K562 (cell line): ENCODE measurements around the gene ASS1. TPM values are rescaled to one million over a fixed set of nuclear protein-coding genes. Genes with fewer than 3 reads are reported as not detected.

Experiments
- ATAC-seq: fragments of 200-7000 bp; cut with Tn5 transposase; 3 replicates; pipeline ENCODE4 v1.9.1; 2020; ENCODE audit warnings: moderate library complexity
- BruUV-seq: library from RNA; stranded (reverse); fragments of 400-500 nt; replicated peaks from 2 replicates; lab custom pipeline; 2021; lab: Mats Ljungman, UMichigan
- CTCF ChIA-PET: fragments of 300-600 bp; formaldehyde crosslinking; extraction: SDS; loops from one replicate; lab custom pipeline; 2021; ENCODE audit warnings: low intra/inter-chr PET ratio; lab: Yijun Ruan, JAX
- POLR2A ChIA-PET: fragments of 300-600, 350-650 bp; sonication (Branson Sonifier 250); formaldehyde crosslinking; extraction: SDS; loops from one replicate; lab custom pipeline; 2021; ENCODE audit warnings: antibody characterized with exemption, inconsistent platforms; lab: Yijun Ruan, JAX
- DNase-seq, 4 experiments: peaks; one replicate each; pipeline versions ENCODE4 v3.0.0 to v3.0.0-alpha.2; 2011 to 2018; ENCODE audit warnings: low spot score in 3 of 4, mixed read lengths in 3 of 4; ENCODE audit errors: extremely low read depth in 1 of 4
- FAIRE-seq: peaks from 2 replicates; lab custom pipeline; 2011; peaks lifted over from hg19 to GRCh38; lab: Jason Lieb, UNC
- H2AFZ ChIP-seq: 2 replicates; pipeline ENCODE4 v1.6.0; 2011; ENCODE audit warnings: low read depth, low read length, control low read depth, inconsistent platforms
- H3K27ac ChIP-seq: fragments of 200-600 bp; 3 replicates; pipeline ENCODE4 v1.8.0; 2011; ENCODE audit warnings: low read depth, mild to moderate bottlenecking, control low read depth, inconsistent platforms, low read length, moderate library complexity, mixed read lengths; ENCODE audit errors: extremely low read depth
- H3K27me3 ChIP-seq, 2 experiments: fragments of 300-600 bp in 1 of 2; 2 replicates in 1 of 2; 3 replicates in 1 of 2; pipeline versions ENCODE4 v1.6.0 to v1.8.0; 2011; ENCODE audit warnings: inconsistent platforms in 2 of 2, low read length in 2 of 2, mild to moderate bottlenecking in 1 of 2, mixed read lengths in 1 of 2, moderate library complexity in 1 of 2; ENCODE audit not compliant: control insufficient read depth in 2 of 2, insufficient read depth in 2 of 2
- H3K36me3 ChIP-seq: fragments of 300-600 bp; 3 replicates; pipeline ENCODE4 v1.8.0; 2011; ENCODE audit warnings: mild to moderate bottlenecking, low read length, inconsistent platforms; ENCODE audit not compliant: control insufficient read depth, insufficient read depth
- H3K4me1 ChIP-seq, 2 experiments: fragments of 200-600 bp in 1 of 2; replicated peaks in 1 of 2; 2 replicates in 1 of 2; 3 replicates in 1 of 2; pipeline versions ENCODE4 v1.5.1 to v1.8.0; 2011; ENCODE audit warnings: inconsistent platforms in 2 of 2, low read length in 2 of 2, mild to moderate bottlenecking in 1 of 2, mixed read lengths in 1 of 2, moderate library complexity in 1 of 2; ENCODE audit not compliant: control insufficient read depth in 2 of 2, insufficient read depth in 2 of 2
- H3K4me2 ChIP-seq: 2 replicates; pipeline ENCODE4 v1.6.1; 2011; ENCODE audit warnings: low read length, control low read depth, inconsistent platforms, mixed read lengths; ENCODE audit not compliant: insufficient read depth
- H3K4me3 ChIP-seq: fragments of 200-600 bp; sonication (generic), shearing (Covaris generic); 2 replicates; pipeline ENCODE4 v1.5.1; 2016; ENCODE audit warnings: control low read depth, inconsistent platforms
- H3K79me2 ChIP-seq: fragments of 200-600 bp; 3 replicates; pipeline ENCODE4 v1.8.0; 2011; ENCODE audit warnings: low read length, inconsistent platforms; ENCODE audit not compliant: control insufficient read depth, insufficient read depth
- H3K9ac ChIP-seq, 2 experiments: 2 replicates each; pipeline versions ENCODE4 v1.6.0 to v1.6.1; 2011; ENCODE audit warnings: low read depth in 2 of 2, low read length in 2 of 2, control low read depth in 1 of 2, inconsistent platforms in 1 of 2, mild to moderate bottlenecking in 1 of 2, mixed read lengths in 1 of 2; ENCODE audit not compliant: insufficient read depth in 1 of 2
- H3K9me1 ChIP-seq: one replicate; pipeline ENCODE4 v1.6.0; 2011; ENCODE audit warnings: inconsistent platforms, mild to moderate bottlenecking, low read length, moderate library complexity; ENCODE audit not compliant: control insufficient read depth, insufficient read depth
- H3K9me3 ChIP-seq: replicated peaks from 2 replicates; pipeline ENCODE4 v1.5.1; 2011; ENCODE audit warnings: low read depth, low read length, inconsistent platforms; ENCODE audit not compliant: control insufficient read depth, insufficient read depth
- H4K20me1 ChIP-seq: replicated peaks from 2 replicates; pipeline ENCODE4 v1.6.1; 2011; ENCODE audit warnings: low read length, inconsistent platforms, mixed read lengths; ENCODE audit not compliant: control insufficient read depth, insufficient read depth
- HDAC6 ChIP-seq: IDR thresholded peaks from 2 replicates; pipeline ENCODE4 v1.6.1; 2012; ENCODE audit warnings: low read depth, mild to moderate bottlenecking, control low read depth, inconsistent platforms, low read length, moderate library complexity
- HNRNPK ChIP-seq: fragments of 200-400 bp; formaldehyde crosslinking; IDR thresholded peaks from one replicate; pipeline ENCODE4 v1.6.1; 2018; ENCODE audit warnings: mild to moderate bottlenecking, low read depth, low read length; ENCODE audit not compliant: poor library complexity, severe bottlenecking
- KDM5B ChIP-seq: fragments of 200-600 bp; sonication (generic); IDR thresholded peaks from 2 replicates; pipeline ENCODE4 v1.6.1; 2012; ENCODE audit warnings: low read depth, mild to moderate bottlenecking, moderate library complexity, low read length, control low read depth, inconsistent platforms; ENCODE audit not compliant: insufficient replicate concordance
- KLF10 ChIP-seq: fragments of 250-450 bp; sonication (Bioruptor Pico); IDR thresholded peaks from 2 replicates; pipeline ENCODE4 v1.6.1; 2021; ENCODE audit warnings: matching md5 sums
- MAFK ChIP-seq: IDR thresholded peaks from 2 replicates; pipeline ENCODE4 v1.6.1; 2011; ENCODE audit warnings: low read length, improper control_type of control experiment
- NUFIP1 ChIP-seq: fragments of 450-650 bp; IDR thresholded peaks from 2 replicates; pipeline ENCODE4 v1.6.1; 2018; ENCODE audit not compliant: partially characterized antibody
- RBM22 ChIP-seq: fragments of 200-400 bp; formaldehyde crosslinking; IDR thresholded peaks from 2 replicates; pipeline ENCODE4 v1.6.1; 2018; ENCODE audit warnings: low read length, low read depth; ENCODE audit not compliant: poor library complexity, severe bottlenecking
- SREBF2 ChIP-seq: sonication (generic); formaldehyde crosslinking; IDR thresholded peaks from 2 replicates; pipeline ENCODE4 v1.4.0; 2020; ENCODE audit warnings: mild to moderate bottlenecking, missing genetic modification reagents
- SRF ChIP-seq, 2 experiments: fragments of 250-450, 450-650 bp in 1 of 2; sonication (Bioruptor Pico) in 1 of 2; sonication (generic) in 1 of 2; formaldehyde crosslinking; IDR thresholded peaks; 2 replicates each; pipeline versions ENCODE4 v1.5.0 to v1.5.1; 2020 to 2022; ENCODE audit warnings: mild to moderate bottlenecking in 1 of 2, missing genetic modification reagents in 1 of 2
- ZBTB8A ChIP-seq: fragments of 450-650 bp; IDR thresholded peaks from 2 replicates; pipeline ENCODE4 v1.6.1; 2018; ENCODE audit warnings: mild to moderate bottlenecking, moderate library complexity; ENCODE audit not compliant: partially characterized antibody
- whole genome bisulfite sequencing: fragments of 100-300 bp; shearing (Covaris generic); methylation state at CpG from one replicate; pipeline ENCODE4 v1.1.6; 2016; ENCODE audit warnings: low coverage, mixed read lengths; ENCODE audit not compliant: insufficient coverage; ENCODE audit errors: missing lambda C conversion rate; 5-methylcytosine and 5-hydroxymethylcytosine counted together
- in situ Hi-C: fragments of 300-500 bp; cut with MboI; formaldehyde crosslinking; loops from 4 replicates; pipeline ENCODE4 v1.15.0; 2018; ENCODE audit warnings: inconsistent platforms, mixed read lengths
- intact Hi-C: fragments of 100-400 bp; cut with micrococcal nuclease; formaldehyde crosslinking; loops from 2 replicates; pipeline ENCODE4 v1.14.2; 2022
- polyA plus RNA-seq, 8 experiments: library from polyadenylated mRNA; depleted of rRNA in 4 of 8; stranded (reverse) in 5 of 8; unstranded in 3 of 8; fragments of >200 nt; fragmentation: Nextera tagmentation in 2 of 8; fragmentation: Illumina TruSeq in 1 of 8; extraction: Ambion mirVana in 2 of 8; extraction: Trizol in 1 of 8; gene quantifications; 2 replicates each; pipeline versions ENCODE4 v1.2.1 to v1.2.3, GENCODE V29; 2011 to 2014; ENCODE audit warnings: inconsistent platforms in 1 of 8, missing spikeins in 1 of 8
- total RNA-seq, 7 experiments: library from RNA; depleted of rRNA in 6 of 7; stranded (reverse); fragments of >200 nt in 6 of 7; fragmentation: Illumina TruSeq in 2 of 7; extraction: Trizol in 2 of 7; gene quantifications; 2 replicates each; pipeline versions ENCODE4 v1.2.1 to v1.2.3, GENCODE V29; 2011 to 2021; ENCODE audit warnings: low replicate concordance in 1 of 7
- TF ChIP-seq, protein P1 (sequence below): IDR thresholded peaks from 2 replicates; pipeline ENCODE4 v1.6.1; 2012; ENCODE audit warnings: low read depth, low read length, improper control_type of control experiment, borderline replicate concordance
- TF ChIP-seq, protein P2 (sequence below): IDR thresholded peaks from 2 replicates; pipeline ENCODE4 v1.6.1; 2011; ENCODE audit not compliant: insufficient read length; ENCODE audit errors: extremely low read depth
- TF ChIP-seq, protein P3 (sequence below): fragments of 450-650 bp; formaldehyde crosslinking; IDR thresholded peaks from 2 replicates; pipeline ENCODE4 v1.4.0; 2020; ENCODE audit warnings: mild to moderate bottlenecking, moderate library complexity
- TF ChIP-seq, protein P4 (sequence below): fragments of 250-450 bp; sonication (Bioruptor Pico); IDR thresholded peaks from 2 replicates; pipeline ENCODE4 v1.9.0; 2021; ENCODE audit warnings: mild to moderate bottlenecking, inconsistent platforms

ASS1 gene
- total and polyA plus RNA-seq, 9 of the 15 experiments (the other 6 are each of a cell fraction or from before 2014, with no cell fraction given) = 1.5 to 5.7 (median 3.7) TPM

DNA sequence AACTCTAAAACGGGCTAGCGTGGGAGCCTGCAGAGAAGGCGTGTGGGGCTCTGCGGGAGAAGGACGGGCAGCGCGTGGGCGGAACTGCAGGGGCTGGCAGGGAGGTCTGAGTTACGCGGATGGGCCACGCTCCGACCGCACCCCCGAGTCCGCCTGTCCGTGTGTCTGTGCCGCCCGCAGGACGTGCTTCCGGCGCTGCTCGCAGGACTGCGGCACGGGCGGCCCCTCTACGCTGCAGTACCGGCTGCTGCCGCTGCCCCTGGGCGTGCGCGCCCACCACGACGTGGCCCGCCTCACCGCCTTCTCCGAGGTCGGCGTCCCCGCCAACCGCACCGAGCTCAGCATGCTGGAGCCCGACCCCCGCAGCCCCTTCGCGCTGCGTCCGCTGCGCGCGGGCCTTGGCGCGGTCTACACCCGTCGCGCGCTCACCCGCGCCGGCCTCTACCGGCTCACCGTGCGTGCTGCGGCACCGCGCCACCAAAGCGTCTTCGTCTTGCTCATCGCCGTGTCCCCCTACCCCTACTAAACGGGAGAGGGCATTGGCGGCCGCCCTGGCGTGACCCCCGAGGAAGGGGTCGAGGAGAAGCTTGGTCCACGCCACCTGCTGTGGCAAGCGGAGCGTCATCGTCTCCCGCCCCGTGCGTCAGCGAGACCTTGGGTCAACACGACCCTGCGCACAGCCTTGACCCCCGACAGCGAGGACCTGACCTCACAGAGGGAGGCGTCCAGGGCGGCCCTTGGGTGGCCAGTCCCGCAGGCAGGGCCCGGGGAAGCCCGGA lies 11.4 kb upstream of the ASS1 start:
- peak; percentile 36; the same call in 2 of the 3 replicates for ATAC-seq
- Histone ChIP-seq H3K4me1 (peaks cover 0 to 30% of the 10 kb centered on the region in 2 experiments; a peak in 2 of 5 replicates), H3K27ac (no peak overlapping the region), H2AFZ (no peak overlapping the region), H3K4me3 (no peak overlapping the region), H4K20me1 (0 out of 2 replicates have a peak, but pooled peaks cover 2% of the 10 kb centered on the region), H3K36me3 (no peaks in the 10 kb centered on the region), H3K4me2 (no peak overlapping the region), H3K9me1 (no peaks in the 10 kb centered on the region), H3K27me3 (peaks cover 8 to 62% of the 10 kb centered on the region in 2 experiments; a peak in 4 of 5 replicates), H3K9ac (no peak overlapping the region), H3K79me2 (no peaks in the 10 kb centered on the region), H3K9me3 (peaks cover 3% of the 10 kb centered on the region; the same call in 1 of the 2 replicates)
- in situ Hi-C loops = no loop called here
- CTCF ChIA-PET = no interaction called here
- WGBS = 42% methylated on average over 48 of the region's 92 CpGs
- FAIRE-seq = no peak
- POLR2A ChIA-PET = no interaction called here
- intact Hi-C loops = no loop called here
- BruUV-seq = no TSS peak
- no peak for DNase-seq
- no peak for TF ChIP-seq HNRNPK
- no peak for TF ChIP-seq KLF10 (CRISPR knock-in tag)
- no peak for TF ChIP-seq KDM5B
- TF ChIP-seq MAFK = no peak
- TF ChIP-seq, protein P1, sequence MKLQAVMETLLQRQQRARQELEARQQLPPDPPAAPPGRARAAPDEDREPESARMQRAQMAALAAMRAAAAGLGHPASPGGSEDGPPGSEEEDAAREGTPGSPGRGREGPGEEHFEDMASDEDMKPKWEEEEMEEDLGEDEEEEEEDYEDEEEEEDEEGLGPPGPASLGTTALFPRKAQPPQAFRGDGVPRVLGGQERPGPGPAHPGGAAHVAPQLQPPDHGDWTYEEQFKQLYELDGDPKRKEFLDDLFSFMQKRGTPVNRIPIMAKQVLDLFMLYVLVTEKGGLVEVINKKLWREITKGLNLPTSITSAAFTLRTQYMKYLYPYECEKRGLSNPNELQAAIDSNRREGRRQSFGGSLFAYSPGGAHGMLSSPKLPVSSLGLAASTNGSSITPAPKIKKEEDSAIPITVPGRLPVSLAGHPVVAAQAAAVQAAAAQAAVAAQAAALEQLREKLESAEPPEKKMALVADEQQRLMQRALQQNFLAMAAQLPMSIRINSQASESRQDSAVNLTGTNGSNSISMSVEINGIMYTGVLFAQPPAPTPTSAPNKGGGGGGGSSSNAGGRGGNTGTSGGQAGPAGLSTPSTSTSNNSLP = no peak
- TF ChIP-seq RBM22 = no peak
- no peak for TF ChIP-seq SREBF2
- TF ChIP-seq ZBTB8A = no peak
- TF ChIP-seq HDAC6 = no peak
- TF ChIP-seq, protein P2, sequence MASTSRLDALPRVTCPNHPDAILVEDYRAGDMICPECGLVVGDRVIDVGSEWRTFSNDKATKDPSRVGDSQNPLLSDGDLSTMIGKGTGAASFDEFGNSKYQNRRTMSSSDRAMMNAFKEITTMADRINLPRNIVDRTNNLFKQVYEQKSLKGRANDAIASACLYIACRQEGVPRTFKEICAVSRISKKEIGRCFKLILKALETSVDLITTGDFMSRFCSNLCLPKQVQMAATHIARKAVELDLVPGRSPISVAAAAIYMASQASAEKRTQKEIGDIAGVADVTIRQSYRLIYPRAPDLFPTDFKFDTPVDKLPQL = no peak
- no peak for TF ChIP-seq SRF (CRISPR knock-in tag; IDR thresholded peaks at IDR 0.05)
- TF ChIP-seq, protein P3, sequence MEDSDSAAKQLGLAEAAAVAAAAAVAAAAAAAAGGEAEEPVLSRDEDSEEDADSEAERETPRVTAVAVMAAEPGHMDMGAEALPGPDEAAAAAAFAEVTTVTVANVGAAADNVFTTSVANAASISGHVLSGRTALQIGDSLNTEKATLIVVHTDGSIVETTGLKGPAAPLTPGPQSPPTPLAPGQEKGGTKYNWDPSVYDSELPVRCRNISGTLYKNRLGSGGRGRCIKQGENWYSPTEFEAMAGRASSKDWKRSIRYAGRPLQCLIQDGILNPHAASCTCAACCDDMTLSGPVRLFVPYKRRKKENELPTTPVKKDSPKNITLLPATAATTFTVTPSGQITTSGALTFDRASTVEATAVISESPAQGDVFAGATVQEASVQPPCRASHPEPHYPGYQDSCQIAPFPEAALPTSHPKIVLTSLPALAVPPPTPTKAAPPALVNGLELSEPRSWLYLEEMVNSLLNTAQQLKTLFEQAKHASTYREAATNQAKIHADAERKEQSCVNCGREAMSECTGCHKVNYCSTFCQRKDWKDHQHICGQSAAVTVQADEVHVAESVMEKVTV (CRISPR knock-in tag) = no peak
- TF ChIP-seq, protein P4, sequence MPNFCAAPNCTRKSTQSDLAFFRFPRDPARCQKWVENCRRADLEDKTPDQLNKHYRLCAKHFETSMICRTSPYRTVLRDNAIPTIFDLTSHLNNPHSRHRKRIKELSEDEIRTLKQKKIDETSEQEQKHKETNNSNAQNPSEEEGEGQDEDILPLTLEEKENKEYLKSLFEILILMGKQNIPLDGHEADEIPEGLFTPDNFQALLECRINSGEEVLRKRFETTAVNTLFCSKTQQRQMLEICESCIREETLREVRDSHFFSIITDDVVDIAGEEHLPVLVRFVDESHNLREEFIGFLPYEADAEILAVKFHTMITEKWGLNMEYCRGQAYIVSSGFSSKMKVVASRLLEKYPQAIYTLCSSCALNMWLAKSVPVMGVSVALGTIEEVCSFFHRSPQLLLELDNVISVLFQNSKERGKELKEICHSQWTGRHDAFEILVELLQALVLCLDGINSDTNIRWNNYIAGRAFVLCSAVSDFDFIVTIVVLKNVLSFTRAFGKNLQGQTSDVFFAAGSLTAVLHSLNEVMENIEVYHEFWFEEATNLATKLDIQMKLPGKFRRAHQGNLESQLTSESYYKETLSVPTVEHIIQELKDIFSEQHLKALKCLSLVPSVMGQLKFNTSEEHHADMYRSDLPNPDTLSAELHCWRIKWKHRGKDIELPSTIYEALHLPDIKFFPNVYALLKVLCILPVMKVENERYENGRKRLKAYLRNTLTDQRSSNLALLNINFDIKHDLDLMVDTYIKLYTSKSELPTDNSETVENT (CRISPR knock-in tag) = no peak
- no peak for TF ChIP-seq NUFIP1
